ENCODE measurements around the gene AK3.
"Not testable (repeated sequence)": the region's sequence is repeated elsewhere in the genome, so short reads cannot be mapped to it uniquely, and the experiment has no call there.

AK3 gene

DNA sequence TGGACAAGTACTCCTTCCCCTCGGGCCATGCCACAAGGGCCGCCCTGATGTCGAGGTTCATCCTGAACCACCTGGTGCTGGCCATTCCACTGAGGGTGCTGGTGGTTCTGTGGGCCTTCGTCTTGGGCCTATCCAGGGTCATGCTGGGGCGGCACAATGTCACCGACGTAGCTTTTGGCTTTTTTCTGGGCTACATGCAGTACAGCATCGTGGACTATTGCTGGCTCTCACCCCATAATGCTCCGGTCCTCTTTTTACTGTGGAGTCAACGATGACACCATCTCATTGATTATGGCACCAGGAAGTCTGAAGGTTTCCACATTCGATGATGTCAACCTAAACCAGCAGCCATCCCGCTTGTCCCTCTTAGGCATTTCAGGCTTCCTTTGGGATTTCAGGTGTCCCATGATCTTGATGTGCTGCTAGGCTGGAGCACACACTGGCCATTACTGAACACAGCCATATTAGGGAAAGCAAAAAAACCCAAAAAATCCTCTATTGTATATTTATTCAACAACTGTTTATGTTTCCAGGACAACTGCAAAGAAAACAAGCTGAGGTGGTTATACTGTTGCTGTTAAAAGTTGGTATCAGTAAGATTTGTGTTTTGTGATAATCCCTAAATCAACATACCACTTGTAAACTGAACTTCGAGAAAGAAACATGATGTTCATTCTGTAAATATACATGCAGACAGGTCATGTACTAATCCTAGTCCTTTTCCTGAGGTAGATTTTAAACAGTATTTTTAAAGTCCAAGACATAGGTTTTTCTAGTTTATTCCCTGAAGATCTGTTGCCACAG is 77.8 kb downstream of the AK3 start:
- H3K4me3 ChIP-seq (ENCODE audit: low read depth, low read length), result peak overlapping the region; percentile 79
- TF ChIP-seq, protein P1, sequence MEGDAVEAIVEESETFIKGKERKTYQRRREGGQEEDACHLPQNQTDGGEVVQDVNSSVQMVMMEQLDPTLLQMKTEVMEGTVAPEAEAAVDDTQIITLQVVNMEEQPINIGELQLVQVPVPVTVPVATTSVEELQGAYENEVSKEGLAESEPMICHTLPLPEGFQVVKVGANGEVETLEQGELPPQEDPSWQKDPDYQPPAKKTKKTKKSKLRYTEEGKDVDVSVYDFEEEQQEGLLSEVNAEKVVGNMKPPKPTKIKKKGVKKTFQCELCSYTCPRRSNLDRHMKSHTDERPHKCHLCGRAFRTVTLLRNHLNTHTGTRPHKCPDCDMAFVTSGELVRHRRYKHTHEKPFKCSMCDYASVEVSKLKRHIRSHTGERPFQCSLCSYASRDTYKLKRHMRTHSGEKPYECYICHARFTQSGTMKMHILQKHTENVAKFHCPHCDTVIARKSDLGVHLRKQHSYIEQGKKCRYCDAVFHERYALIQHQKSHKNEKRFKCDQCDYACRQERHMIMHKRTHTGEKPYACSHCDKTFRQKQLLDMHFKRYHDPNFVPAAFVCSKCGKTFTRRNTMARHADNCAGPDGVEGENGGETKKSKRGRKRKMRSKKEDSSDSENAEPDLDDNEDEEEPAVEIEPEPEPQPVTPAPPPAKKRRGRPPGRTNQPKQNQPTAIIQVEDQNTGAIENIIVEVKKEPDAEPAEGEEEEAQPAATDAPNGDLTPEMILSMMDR (IDR thresholded peaks at IDR 0.05; ENCODE audit: borderline replicate concordance, insufficient read depth, low read depth, low read length), result no peak

DNA sequence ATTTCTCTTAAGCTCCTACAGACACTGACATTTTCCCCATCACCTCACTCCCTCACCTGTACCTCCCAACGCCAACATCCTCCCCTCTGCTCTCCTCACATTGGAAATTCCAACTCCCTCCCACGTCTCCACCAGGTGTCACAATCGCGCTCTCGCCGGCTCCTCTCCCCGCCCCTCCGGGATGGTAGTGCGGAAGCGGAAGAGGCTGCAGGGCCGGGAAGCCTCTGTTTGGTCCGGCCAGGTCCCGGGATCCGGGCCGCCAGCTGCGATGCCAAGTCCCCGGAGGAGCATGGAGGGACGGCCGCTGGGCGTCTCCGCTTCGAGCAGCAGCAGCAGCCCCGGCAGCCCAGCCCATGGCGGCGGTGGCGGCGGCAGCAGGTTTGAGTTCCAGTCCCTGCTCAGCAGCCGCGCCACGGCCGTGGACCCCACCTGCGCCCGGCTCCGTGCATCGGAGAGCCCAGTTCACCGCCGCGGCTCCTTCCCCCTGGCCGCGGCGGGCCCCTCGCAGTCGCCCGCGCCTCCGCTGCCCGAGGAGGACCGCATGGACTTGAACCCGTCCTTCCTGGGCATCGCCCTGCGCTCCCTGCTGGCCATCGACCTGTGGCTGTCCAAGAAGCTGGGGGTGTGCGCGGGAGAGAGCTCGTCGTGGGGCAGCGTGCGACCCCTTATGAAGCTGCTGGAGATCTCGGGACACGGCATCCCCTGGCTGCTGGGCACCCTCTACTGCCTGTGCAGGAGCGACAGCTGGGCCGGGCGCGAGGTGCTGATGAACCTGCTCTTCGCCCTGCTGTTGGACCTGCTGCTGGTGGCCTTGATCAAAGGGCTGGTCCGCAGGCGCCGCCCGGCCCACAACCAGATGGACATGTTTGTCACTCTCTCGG is 78.7 kb downstream of the AK3 start, which contains the start of gene PLPP6:
TSS of gene PLPP6 (plus strand) at position 187 of the 881 bp plus-strand sequence. CDS start at position 269, 82 bp downstream.
- TF ChIP-seq, protein P1 (IDR thresholded peaks at IDR 0.05; ENCODE audit: borderline replicate concordance, insufficient read depth, low read depth, low read length), result peak; percentile 61
- H3K4me3 ChIP-seq (ENCODE audit: low read depth, low read length), result peak within 1 kb of the TSS; percentile 79

GRCh38 chr9:4661611-4662010 is 79.4 kb downstream of the AK3 start:
- H3K4me3 ChIP-seq (ENCODE audit: low read depth, low read length), result peak overlapping the region; percentile 79
- TF ChIP-seq, protein P1 (IDR thresholded peaks at IDR 0.05; ENCODE audit: borderline replicate concordance, insufficient read depth, low read depth, low read length), result no peak

- TF ChIP-seq, protein P1 (IDR thresholded peaks at IDR 0.05; ENCODE audit: borderline replicate concordance, insufficient read depth, low read depth, low read length), result no peak
- H3K4me3 ChIP-seq (ENCODE audit: low read depth, low read length), result no peak overlapping the region
Observed at GRCh38 chr9:4661165-4661564, 79.8 kb downstream of the AK3 start.

- H3K4me3 ChIP-seq (ENCODE audit: low read depth, low read length), result not testable (repeated sequence)
Observed at GRCh38 chr9:4660665-4661064, 80.3 kb downstream of the AK3 start.

Measured in GM12875 (cell line).